K562 (cell line): ENCODE data around the gene CNOT4. TPM values are rescaled to one million over a fixed set of nuclear protein-coding genes. Genes with fewer than 3 reads are reported as not detected.

Experiments used
- ARID1B ChIP-seq: fragments of 450-650 bp; IDR thresholded peaks from 2 replicates; pipeline ENCODE4 v1.6.1; 2016; ENCODE audit warnings: antibody characterized with exemption, mild to moderate bottlenecking, inconsistent platforms
- CCNT2 ChIP-seq: IDR thresholded peaks from 2 replicates; pipeline ENCODE4 v1.6.1; 2011; ENCODE audit warnings: borderline replicate concordance, low read depth, mild to moderate bottlenecking, moderate library complexity, mixed read lengths, low read length; ENCODE audit not compliant: insufficient read length; ENCODE audit errors: extremely low read depth
- E2F1 ChIP-seq: sonication (generic); formaldehyde crosslinking; IDR thresholded peaks from 2 replicates; pipeline ENCODE4 v1.8.1; 2023; ENCODE audit warnings: mild to moderate bottlenecking, missing genetic modification reagents, moderate library complexity
- ETV5 ChIP-seq: sonication (generic); formaldehyde crosslinking; IDR thresholded peaks from 2 replicates; pipeline ENCODE4 v1.4.0; 2020; ENCODE audit warnings: low read depth, mild to moderate bottlenecking, missing genetic modification reagents
- MAFK ChIP-seq: IDR thresholded peaks from 2 replicates; pipeline ENCODE4 v1.6.1; 2011; ENCODE audit warnings: low read length, improper control_type of control experiment
- NFE2L1 ChIP-seq: fragments of 450-650 bp; IDR thresholded peaks from 2 replicates; pipeline ENCODE4 v1.6.1; 2016; ENCODE audit warnings: missing genetic modification characterization, low read depth, mild to moderate bottlenecking, missing compliant biosample characterization, moderate library complexity, borderline replicate concordance
- ZNF764 ChIP-seq: fragments of 250-450 bp; sonication (Bioruptor Pico); IDR thresholded peaks from 2 replicates; pipeline ENCODE4 v1.4.0; 2020; ENCODE audit warnings: low read depth, mild to moderate bottlenecking, moderate library complexity
- polyA plus RNA-seq, 8 experiments: library from polyadenylated mRNA; depleted of rRNA in 4 of 8; stranded (reverse) in 5 of 8; unstranded in 3 of 8; fragments of >200 nt; fragmentation: Nextera tagmentation in 2 of 8; fragmentation: Illumina TruSeq in 1 of 8; extraction: Ambion mirVana in 2 of 8; extraction: Trizol in 1 of 8; gene quantifications; 2 replicates each; pipeline versions ENCODE4 v1.2.1 to v1.2.3, GENCODE V29; 2011 to 2014; ENCODE audit warnings: inconsistent platforms in 1 of 8, missing spikeins in 1 of 8
- total RNA-seq, 7 experiments: library from RNA; depleted of rRNA in 6 of 7; stranded (reverse); fragments of >200 nt in 6 of 7; fragmentation: Illumina TruSeq in 2 of 7; extraction: Trizol in 2 of 7; gene quantifications; 2 replicates each; pipeline versions ENCODE4 v1.2.1 to v1.2.3, GENCODE V29; 2011 to 2021; ENCODE audit warnings: low replicate concordance in 1 of 7
- TF ChIP-seq, protein P1 (sequence below): fragments of 450-650 bp; IDR thresholded peaks from 2 replicates; pipeline ENCODE4 v1.6.1; 2016; ENCODE audit warnings: antibody characterized with exemption
- TF ChIP-seq, protein P2 (sequence below): sonication (generic); formaldehyde crosslinking; IDR thresholded peaks from 2 replicates; pipeline ENCODE4 v1.8.1; 2022; ENCODE audit warnings: missing genetic modification reagents
- TF ChIP-seq, protein P3 (sequence below): fragments of 250-450 bp; sonication (Bioruptor Pico); IDR thresholded peaks from 2 replicates; pipeline ENCODE4 v1.5.0; 2021
- TF ChIP-seq, protein P4 (sequence below): fragments of 250-450 bp; sonication (Bioruptor Pico); IDR thresholded peaks from 2 replicates; pipeline ENCODE4 v1.5.0; 2021

The CNOT4 gene
- total and polyA plus RNA-seq, 9 of the 15 experiments (the other 6 are each of a cell fraction or from before 2014, with no cell fraction given) = 8.6 to 24.1 (median 15.4) TPM

DNA sequence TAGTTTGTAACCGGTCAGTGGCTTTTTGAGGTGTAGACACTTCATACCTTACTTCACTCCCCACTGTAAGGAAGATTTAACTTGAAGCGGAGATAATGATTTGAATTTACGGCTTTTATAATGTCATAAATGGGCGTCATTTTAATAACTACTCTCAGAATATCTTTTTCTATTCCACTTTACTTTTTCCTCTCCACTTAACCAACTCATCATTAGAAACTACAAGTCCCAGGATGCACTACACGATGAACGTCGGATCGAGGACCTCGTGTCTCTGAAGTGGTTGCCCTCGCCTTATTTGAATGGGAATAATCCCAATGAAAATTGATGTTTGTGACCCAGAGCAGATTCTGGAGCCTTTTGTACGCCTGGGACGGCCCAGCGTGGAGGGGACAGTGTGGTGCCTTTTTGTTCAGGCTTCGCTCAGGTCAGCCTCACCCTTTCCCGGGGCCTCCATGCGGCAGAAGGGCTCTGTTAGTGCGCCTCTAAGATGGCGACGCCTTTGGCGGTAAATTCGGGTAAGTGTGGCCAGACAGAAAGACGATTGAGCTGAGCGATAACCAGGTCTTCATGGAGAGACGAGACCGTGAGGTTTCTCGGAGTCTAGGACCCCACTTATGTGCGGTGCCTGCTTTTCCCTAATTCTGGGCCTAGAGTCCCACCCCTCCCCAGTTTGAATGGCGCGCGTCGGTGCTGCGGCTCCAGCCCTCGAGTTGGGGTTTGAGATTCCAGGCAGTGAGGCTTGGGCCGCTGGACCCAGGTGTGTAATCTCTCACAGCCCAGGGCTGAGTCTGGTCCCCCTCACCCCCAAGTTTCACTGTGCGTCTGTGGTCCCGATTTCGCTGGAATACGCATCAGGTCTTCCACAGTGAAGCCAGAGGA is 47.8 kb upstream of the CNOT4 start, which contains the start of gene NUP205 (continued):
- TF ChIP-seq, protein P1, sequence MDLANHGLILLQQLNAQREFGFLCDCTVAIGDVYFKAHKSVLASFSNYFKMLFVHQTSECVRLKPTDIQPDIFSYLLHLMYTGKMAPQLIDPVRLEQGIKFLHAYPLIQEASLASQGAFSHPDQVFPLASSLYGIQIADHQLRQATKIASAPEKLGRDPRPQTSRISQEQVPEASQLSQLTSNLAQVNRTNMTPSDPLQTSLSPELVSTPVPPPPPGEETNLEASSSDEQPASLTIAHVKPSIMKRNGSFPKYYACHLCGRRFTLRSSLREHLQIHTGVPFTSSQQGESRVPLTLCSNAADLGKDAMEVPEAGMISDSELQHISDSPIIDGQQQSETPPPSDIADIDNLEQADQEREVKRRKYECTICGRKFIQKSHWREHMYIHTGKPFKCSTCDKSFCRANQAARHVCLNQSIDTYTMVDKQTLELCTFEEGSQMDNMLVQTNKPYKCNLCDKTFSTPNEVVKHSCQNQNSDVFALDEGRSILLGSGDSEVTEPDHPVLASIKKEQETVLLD = 0 out of 2 replicates have a peak, but pooled peaks have one; percentile 9
- TF ChIP-seq CCNT2 (no peak), MAFK (no peak), NFE2L1 (tag) (no peak), ETV5 (peak; percentile 79), ZNF764 (CRISPR knock-in tag) (no peak; the same call in 1 of the 2 replicates), ARID1B (peak; percentile 24), E2F1 (CRISPR knock-in tag) (peak; percentile 95)
- TF ChIP-seq, protein P2, sequence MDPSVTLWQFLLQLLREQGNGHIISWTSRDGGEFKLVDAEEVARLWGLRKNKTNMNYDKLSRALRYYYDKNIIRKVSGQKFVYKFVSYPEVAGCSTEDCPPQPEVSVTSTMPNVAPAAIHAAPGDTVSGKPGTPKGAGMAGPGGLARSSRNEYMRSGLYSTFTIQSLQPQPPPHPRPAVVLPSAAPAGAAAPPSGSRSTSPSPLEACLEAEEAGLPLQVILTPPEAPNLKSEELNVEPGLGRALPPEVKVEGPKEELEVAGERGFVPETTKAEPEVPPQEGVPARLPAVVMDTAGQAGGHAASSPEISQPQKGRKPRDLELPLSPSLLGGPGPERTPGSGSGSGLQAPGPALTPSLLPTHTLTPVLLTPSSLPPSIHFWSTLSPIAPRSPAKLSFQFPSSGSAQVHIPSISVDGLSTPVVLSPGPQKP (CRISPR knock-in tag) = no peak
- TF ChIP-seq, protein P3, sequence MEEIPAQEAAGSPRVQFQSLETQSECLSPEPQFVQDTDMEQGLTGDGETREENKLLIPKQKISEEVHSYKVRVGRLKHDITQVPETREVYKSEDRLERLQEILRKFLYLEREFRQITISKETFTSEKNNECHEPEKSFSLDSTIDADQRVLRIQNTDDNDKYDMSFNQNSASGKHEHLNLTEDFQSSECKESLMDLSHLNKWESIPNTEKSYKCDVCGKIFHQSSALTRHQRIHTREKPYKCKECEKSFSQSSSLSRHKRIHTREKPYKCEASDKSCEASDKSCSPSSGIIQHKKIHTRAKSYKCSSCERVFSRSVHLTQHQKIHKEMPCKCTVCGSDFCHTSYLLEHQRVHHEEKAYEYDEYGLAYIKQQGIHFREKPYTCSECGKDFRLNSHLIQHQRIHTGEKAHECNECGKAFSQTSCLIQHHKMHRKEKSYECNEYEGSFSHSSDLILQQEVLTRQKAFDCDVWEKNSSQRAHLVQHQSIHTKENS (CRISPR knock-in tag) = no peak
- TF ChIP-seq, protein P4, sequence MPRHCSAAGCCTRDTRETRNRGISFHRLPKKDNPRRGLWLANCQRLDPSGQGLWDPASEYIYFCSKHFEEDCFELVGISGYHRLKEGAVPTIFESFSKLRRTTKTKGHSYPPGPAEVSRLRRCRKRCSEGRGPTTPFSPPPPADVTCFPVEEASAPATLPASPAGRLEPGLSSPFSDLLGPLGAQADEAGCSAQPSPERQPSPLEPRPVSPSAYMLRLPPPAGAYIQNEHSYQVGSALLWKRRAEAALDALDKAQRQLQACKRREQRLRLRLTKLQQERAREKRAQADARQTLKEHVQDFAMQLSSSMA (CRISPR knock-in tag) = 0 out of 2 replicates have a peak, but pooled peaks have one; percentile 23
